COLO829 (cell line): ENCODE data around the gene LIPT2.
"Not testable (repeated sequence)": the region's sequence is repeated elsewhere in the genome, so short reads cannot be mapped to it uniquely, and the experiment has no call there.

Experiments
- DNase-seq: peaks from one replicate; pipeline ENCODE4 v3.0.0; 2012; ENCODE audit warnings: low spot score

The LIPT2 gene

GRCh38 chr11:74492974-74493790, at the start of gene LIPT2:
Gene LIPT2, minus strand, starts transcription at chr11:74493724. Its CDS starts 21 bp downstream, at chr11:74493703.
- DNase-seq, result peak; percentile 90

- no peak for DNase-seq
Measured at GRCh38 chr11:74541466-74541865, 47.9 kb upstream of the LIPT2 start.

- no peak for DNase-seq
Measured at GRCh38 chr11:74540270-74540669, 46.7 kb upstream of the LIPT2 start.

GRCh38 chr11:74538680-74539079, 45.2 kb upstream of the LIPT2 start:
- DNase-seq, result no peak

GRCh38 chr11:74535371-74536160, 42.0 kb upstream of the LIPT2 start:
- DNase-seq, result no peak

GRCh38 chr11:74534946-74535275, 41.4 kb upstream of the LIPT2 start:
- not testable (repeated sequence) for DNase-seq

- DNase-seq, result no peak
Measured at GRCh38 chr11:74534216-74534945, 40.9 kb upstream of the LIPT2 start.

GRCh38 chr11:74533421-74533820, 39.9 kb upstream of the LIPT2 start:
- DNase-seq, result no peak

GRCh38 chr11:74532501-74533246, 39.1 kb upstream of the LIPT2 start:
- DNase-seq, result no peak

- DNase-seq, result no peak
Measured at GRCh38 chr11:74524978-74525377, 31.5 kb upstream of the LIPT2 start.

- no peak for DNase-seq
Measured at GRCh38 chr11:74524501-74524900, 31.0 kb upstream of the LIPT2 start.

- DNase-seq, result no peak
Measured at GRCh38 chr11:74522776-74523175, 29.3 kb upstream of the LIPT2 start.

- no peak for DNase-seq
Measured at GRCh38 chr11:74521666-74522252, 28.2 kb upstream of the LIPT2 start.

- no peak for DNase-seq
Measured at GRCh38 chr11:74520927-74521665, 27.6 kb upstream of the LIPT2 start.

- DNase-seq, result no peak
Measured at GRCh38 chr11:74520316-74520715, 26.8 kb upstream of the LIPT2 start.

GRCh38 chr11:74519710-74520109, 26.2 kb upstream of the LIPT2 start:
- DNase-seq, result no peak

- DNase-seq, result not testable (repeated sequence)
Measured at GRCh38 chr11:74517592-74517991, 24.1 kb upstream of the LIPT2 start.

GRCh38 chr11:74507582-74507981, 14.1 kb upstream of the LIPT2 start:
- DNase-seq, result no peak

- DNase-seq, result no peak
Measured at GRCh38 chr11:74506823-74507222, 13.3 kb upstream of the LIPT2 start.

- no peak for DNase-seq
Measured at GRCh38 chr11:74505911-74506310, 12.4 kb upstream of the LIPT2 start.
